Tibial artery (tissue), 4 donors: ENCODE results near the gene AKR1C3.

Source experiments
- DNase-seq, 2 donors: peaks; one replicate each; pipeline ENCODE4 v3.0.0-alpha.2; 2019
- H3K27ac ChIP-seq, 2 donors: fragments of 200-600 bp; sonication (generic) in 1 of 2; 1 replicate in 1 of 2; 2 replicates in 1 of 2; pipeline ENCODE4 v1.5.1; 2018 to 2019; ENCODE audit warnings: mild to moderate bottlenecking in 1 of 2
- H3K27me3 ChIP-seq, 2 donors: fragments of 200-600 bp; sonication (generic) in 1 of 2; one replicate each; pipeline versions ENCODE4 v1.5.1 to v1.6.0; 2016 to 2019
- H3K36me3 ChIP-seq, 3 donors: fragments of 200-600 bp; sonication (generic) in 2 of 3; one replicate each; pipeline ENCODE4 v1.5.1; 2016 to 2019; ENCODE audit warnings: mild to moderate bottlenecking in 2 of 3
- H3K4me1 ChIP-seq, 4 donors: fragments of 200-600 bp; sonication (generic) in 2 of 4; 1 replicate in 3 of 4; 2 replicates in 1 of 4; pipeline ENCODE4 v1.5.1; 2016 to 2019
- H3K4me3 ChIP-seq, 2 donors: fragments of 200-600 bp; sonication (generic) in 1 of 2; 1 replicate in 1 of 2; 2 replicates in 1 of 2; pipeline ENCODE4 v1.5.1; 2018 to 2019; ENCODE audit warnings: mild to moderate bottlenecking in 2 of 2
- H3K9me3 ChIP-seq, 3 donors: fragments of 200-600 bp; sonication (generic) in 1 of 3; one replicate each; pipeline ENCODE4 v1.5.1; 2016 to 2019
- intact Hi-C: fragments of 100-400 bp; cut with DNase I; formaldehyde crosslinking; loops from one replicate; pipeline ENCODE4 v1.15.0; 2023; ENCODE audit warnings: low total_unique reads
- TF ChIP-seq, protein P1 (sequence below), 2 experiments: fragments of 200-600 bp in 1 of 2; fragments of 450-650 bp in 1 of 2; IDR thresholded peaks; one replicate each; pipeline ENCODE4 v1.5.1; 2017 to 2019; ENCODE audit warnings: antibody characterized with exemption in 2 of 2, mild to moderate bottlenecking in 1 of 2, moderate library complexity in 1 of 2

The AKR1C3 gene

DNA sequence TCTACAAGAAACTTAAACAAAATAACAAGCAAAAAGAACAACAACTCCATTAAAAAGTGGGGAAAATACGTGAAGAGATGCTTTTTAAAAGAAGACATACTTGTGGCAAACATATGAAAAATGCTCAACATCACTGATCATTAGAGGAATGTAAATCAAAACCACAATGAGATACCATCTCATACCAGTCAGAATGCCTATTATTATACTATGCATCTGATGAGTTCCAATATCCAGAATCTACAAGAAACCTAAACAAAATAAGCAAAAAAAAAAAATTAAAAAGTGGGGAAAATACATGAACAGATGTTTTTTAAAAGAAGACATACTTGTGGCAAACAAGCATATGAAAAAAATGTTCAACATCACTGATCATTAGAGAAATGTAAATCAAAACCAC is 29.6 kb upstream of the AKR1C3 start:
- intact Hi-C loops = no loop called here
- Histone ChIP-seq H3K9me3 (no peaks in the 10 kb centered on the region), H3K4me3 (no peak overlapping the region), H3K27me3 (no peaks in the 10 kb centered on the region), H3K27ac (no peak overlapping the region), H3K4me1 (no peaks in the 10 kb centered on the region), H3K36me3 (no peaks in the 10 kb centered on the region)
- TF ChIP-seq, protein P1, sequence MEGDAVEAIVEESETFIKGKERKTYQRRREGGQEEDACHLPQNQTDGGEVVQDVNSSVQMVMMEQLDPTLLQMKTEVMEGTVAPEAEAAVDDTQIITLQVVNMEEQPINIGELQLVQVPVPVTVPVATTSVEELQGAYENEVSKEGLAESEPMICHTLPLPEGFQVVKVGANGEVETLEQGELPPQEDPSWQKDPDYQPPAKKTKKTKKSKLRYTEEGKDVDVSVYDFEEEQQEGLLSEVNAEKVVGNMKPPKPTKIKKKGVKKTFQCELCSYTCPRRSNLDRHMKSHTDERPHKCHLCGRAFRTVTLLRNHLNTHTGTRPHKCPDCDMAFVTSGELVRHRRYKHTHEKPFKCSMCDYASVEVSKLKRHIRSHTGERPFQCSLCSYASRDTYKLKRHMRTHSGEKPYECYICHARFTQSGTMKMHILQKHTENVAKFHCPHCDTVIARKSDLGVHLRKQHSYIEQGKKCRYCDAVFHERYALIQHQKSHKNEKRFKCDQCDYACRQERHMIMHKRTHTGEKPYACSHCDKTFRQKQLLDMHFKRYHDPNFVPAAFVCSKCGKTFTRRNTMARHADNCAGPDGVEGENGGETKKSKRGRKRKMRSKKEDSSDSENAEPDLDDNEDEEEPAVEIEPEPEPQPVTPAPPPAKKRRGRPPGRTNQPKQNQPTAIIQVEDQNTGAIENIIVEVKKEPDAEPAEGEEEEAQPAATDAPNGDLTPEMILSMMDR (IDR thresholded peaks at IDR 0.05) = no peak
- no peak for DNase-seq

DNA sequence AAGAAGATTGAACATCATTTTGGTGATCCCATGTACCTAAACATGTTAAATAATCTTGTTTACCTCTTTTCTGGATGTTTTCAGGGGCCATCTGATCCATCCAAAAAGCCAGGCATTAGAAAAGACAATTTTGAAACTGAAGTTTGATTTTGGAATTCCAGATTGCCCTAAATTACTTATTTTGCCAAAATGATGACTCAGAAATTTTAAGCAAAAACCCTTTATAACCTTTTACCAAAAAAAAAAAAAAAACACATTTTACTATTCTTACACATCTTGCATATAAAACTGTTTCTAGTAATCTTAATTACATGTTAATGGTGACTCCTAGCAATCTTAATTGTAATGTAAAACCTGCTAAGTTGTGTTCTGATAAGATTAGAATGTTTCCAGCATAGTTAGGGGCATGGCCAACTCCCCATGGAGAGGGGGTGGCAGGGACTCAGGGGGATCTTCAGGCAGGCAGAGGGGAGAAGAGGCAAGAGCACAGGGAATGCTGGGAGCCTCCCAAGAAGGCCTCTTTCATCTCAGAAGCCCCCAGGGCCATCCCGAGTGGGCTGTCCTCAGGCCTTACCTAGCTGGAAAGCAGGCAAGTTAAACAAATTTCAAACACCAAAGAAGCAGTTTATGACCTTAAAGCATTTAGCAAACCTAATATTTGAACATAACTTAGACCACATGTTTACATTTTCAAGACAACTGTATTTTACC is 25.8 kb upstream of the AKR1C3 start:
- no peak overlapping the region for H3K27ac ChIP-seq
- H3K36me3 ChIP-seq = no peaks in the 10 kb centered on the region
- TF ChIP-seq, protein P1 (IDR thresholded peaks at IDR 0.05) = no peak
- H3K9me3 ChIP-seq = no peaks in the 10 kb centered on the region
- H3K27me3 ChIP-seq = no peaks in the 10 kb centered on the region
- H3K4me1 ChIP-seq = peaks cover 0 to 26% (median 19%) of the 10 kb centered on the region in 4 donors
- H3K4me3 ChIP-seq = no peak overlapping the region
- intact Hi-C loops = no loop called here
- no peak for DNase-seq

DNA sequence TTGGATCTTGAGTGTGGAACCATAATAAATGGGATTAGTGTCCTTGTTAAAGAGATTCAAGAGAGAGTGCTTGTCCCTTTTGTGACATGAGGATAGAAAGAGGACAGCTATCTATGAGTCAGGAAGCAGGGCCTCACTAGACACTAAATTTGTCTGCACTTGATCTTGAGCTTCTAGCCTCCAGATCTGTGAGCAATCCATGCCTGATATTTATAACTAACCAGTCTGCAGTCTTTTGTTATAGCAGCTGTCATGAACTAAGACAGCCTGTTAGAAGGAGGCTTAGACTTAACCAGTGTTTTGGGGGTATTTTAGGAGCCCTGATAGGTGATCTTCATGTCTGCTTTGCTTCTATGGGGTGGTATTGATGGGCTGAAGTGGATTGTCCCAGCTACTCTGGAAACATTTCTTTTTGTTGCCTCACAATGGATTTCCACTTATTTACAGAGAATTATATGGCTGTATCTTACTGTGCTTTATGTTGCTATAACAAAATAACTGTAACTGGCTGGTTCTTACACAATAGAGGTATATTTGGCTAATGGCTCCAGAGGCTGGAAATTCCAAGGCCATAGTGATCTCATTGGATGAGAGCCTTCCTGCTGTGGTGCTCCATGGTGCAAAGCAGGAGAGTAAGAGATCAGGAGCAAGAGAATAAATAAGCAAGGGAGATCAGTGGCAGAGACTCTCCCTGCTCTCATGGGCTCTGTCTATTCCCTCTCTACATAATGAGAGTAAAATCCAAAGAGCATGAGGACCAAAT is 23.4 kb upstream of the AKR1C3 start:
- H3K4me3 ChIP-seq = no peak overlapping the region
- no peaks in the 10 kb centered on the region for H3K9me3 ChIP-seq
- intact Hi-C loops = loop anchor here (5.0 to 10.0 kb wide), 2 partner anchors 126 to 561 kb away; no protein-coding TSS in a partner anchor
- H3K4me1 ChIP-seq = peaks cover 0 to 26% (median 19%) of the 10 kb centered on the region in 4 donors
- TF ChIP-seq, protein P1 (IDR thresholded peaks at IDR 0.05) = no peak
- peak overlapping the region; percentile 81 to 82 for H3K27ac ChIP-seq
- no peaks in the 10 kb centered on the region for H3K27me3 ChIP-seq
- no peak for DNase-seq
- H3K36me3 ChIP-seq = no peaks in the 10 kb centered on the region

DNA sequence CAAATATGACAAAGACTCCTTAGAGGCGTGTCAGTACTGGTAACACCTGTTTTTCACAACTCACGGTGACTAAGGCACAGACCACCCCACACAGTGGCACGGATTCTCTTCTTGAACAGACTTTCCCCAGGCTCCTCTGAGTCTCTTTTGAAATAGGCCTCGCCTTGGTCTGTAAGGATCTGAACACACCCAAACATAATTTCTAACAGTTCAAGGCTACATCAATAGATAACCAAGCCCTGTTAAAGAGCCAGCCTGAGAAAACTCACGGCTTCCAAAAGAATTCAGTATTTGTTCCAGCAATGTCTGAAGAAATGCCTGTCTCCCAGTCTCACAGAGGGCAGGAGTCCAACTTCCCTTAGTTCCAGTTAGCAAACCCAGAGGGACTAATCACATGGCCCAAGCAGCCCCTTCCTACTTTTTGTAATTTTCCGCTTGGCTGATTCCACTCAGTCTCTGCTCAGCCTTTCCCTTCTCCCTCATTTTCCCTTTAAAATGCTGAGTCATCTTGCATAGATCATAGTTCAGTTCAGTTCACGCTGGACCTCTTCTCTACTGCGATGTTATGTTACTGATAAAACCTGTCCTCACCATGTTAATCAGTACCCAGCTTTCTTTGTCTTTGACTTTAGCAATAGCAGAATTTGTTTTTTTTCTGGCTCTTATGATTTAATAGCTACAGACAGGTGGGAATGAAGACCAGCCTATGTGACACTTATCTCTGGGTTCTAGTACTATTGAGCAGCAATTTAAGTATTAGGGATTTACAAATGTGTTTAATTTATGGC is 22.6 kb upstream of the AKR1C3 start:
- intact Hi-C loops = loop anchor here (5.0 to 10.0 kb wide), 2 partner anchors 127 to 561 kb away; no protein-coding TSS in a partner anchor
- Histone ChIP-seq H3K27ac (peak overlapping the region; percentile 81 to 82), H3K27me3 (no peaks in the 10 kb centered on the region), H3K9me3 (no peaks in the 10 kb centered on the region), H3K36me3 (no peaks in the 10 kb centered on the region), H3K4me1 (peaks cover 0 to 33% (median 19%) of the 10 kb centered on the region in 4 donors), H3K4me3 (no peak overlapping the region)
- peak; percentile 86 to 92 for DNase-seq
- TF ChIP-seq, protein P1 (IDR thresholded peaks at IDR 0.05) = no peak

DNA sequence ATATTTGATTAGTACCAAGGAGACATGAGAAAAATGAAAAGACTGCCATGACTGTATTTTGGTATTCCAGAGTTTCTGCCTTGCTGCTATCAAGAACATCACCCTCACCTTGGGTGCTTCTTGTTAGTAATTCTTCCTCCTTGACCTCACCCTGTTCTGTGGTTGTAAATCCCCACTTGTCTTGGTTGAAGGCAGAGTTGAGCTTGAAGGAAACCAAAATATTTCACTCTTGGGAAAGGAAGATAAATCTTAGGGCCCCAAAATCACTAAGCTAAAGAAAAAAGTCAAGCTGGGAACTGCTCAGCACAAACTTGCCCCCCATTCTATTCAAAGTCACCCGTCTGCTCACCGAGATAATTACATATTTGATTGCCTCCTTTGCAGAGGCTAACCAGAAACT is 20.6 kb upstream of the AKR1C3 start:
- no peaks in the 10 kb centered on the region for H3K27me3 ChIP-seq
- H3K27ac ChIP-seq = no peak overlapping the region
- peaks cover 0 to 43% (median 22%) of the 10 kb centered on the region in 4 donors for H3K4me1 ChIP-seq
- H3K36me3 ChIP-seq = no peaks in the 10 kb centered on the region
- H3K9me3 ChIP-seq = no peaks in the 10 kb centered on the region
- DNase-seq = no peak
- intact Hi-C loops = loop anchor here (5.0 to 10.0 kb wide), 2 partner anchors 129 to 559 kb away; no protein-coding TSS in a partner anchor
- TF ChIP-seq, protein P1 (IDR thresholded peaks at IDR 0.05) = no peak
- H3K4me3 ChIP-seq = no peak overlapping the region
